Glutamatergic neuron (in vitro differentiated cells): Measurements from ENCODE around the gene HOXA13. TPM values are rescaled to one million over a fixed set of nuclear protein-coding genes. Genes with fewer than 3 reads are reported as not detected.

ENCODE experiments used
- DNase-seq: peaks from one replicate; pipeline ENCODE4 v3.0.0; 2022
- H3K27ac Mint-ChIP-seq: one replicate; pipeline ENCODE4 v1.8.0; 2020; ENCODE audit warnings: mild to moderate bottlenecking, mixed read lengths, inconsistent platforms; ENCODE audit not compliant: unreplicated experiment
- H3K27me3 Mint-ChIP-seq: one replicate; pipeline ENCODE4 v1.8.0; 2020; ENCODE audit warnings: mild to moderate bottlenecking, moderate library complexity, mixed read lengths, inconsistent platforms; ENCODE audit not compliant: unreplicated experiment
- H3K36me3 Mint-ChIP-seq: one replicate; pipeline ENCODE4 v1.8.0; 2020; ENCODE audit warnings: mild to moderate bottlenecking, mixed read lengths, inconsistent platforms; ENCODE audit not compliant: unreplicated experiment
- H3K4me1 Mint-ChIP-seq: one replicate; pipeline ENCODE4 v1.8.0; 2020; ENCODE audit warnings: mild to moderate bottlenecking, low read depth, mixed read lengths, inconsistent platforms; ENCODE audit not compliant: unreplicated experiment
- H3K4me3 Mint-ChIP-seq: one replicate; pipeline ENCODE4 v1.8.0; 2020; ENCODE audit warnings: mild to moderate bottlenecking, mixed read lengths, inconsistent platforms; ENCODE audit not compliant: unreplicated experiment
- H3K9me3 Mint-ChIP-seq: one replicate; pipeline ENCODE4 v1.8.0; 2020; ENCODE audit warnings: mild to moderate bottlenecking, moderate library complexity, mixed read lengths, inconsistent platforms; ENCODE audit not compliant: unreplicated experiment
- CTCF ChIP-seq: fragments of 200-600 bp; sonication (generic); IDR thresholded peaks from one replicate; pipeline ENCODE4 v1.5.0; 2021; ENCODE audit not compliant: partially characterized antibody, unreplicated experiment
- total RNA-seq: library from RNA; stranded (reverse); fragmentation: NEBNext Ultra II Directional; extraction: Animal tissue kit (Norgen Biotek cat#: 25700); gene quantifications from one replicate; pipeline ENCODE4 v1.2.1, GENCODE V29; 2021; ENCODE audit not compliant: unreplicated experiment

HOXA13 gene
- total RNA-seq, 1 donor from 2014 or later = not detected

GRCh38 chr7:27202018-27202861, 2.3 kb upstream of the HOXA13 start:
- peaks cover 3% of the 10 kb centered on the region for H3K4me1 Mint-ChIP-seq
- no peak overlapping the region for H3K4me3 Mint-ChIP-seq
- no peak for DNase-seq
- H3K27me3 Mint-ChIP-seq = peaks cover 62% of the 10 kb centered on the region
- TF ChIP-seq CTCF = no peak
- H3K9me3 Mint-ChIP-seq = peaks cover 17% of the 10 kb centered on the region
- H3K27ac Mint-ChIP-seq = no peak overlapping the region
- no peaks in the 10 kb centered on the region for H3K36me3 Mint-ChIP-seq

GRCh38 chr7:27201580-27202017, 1.7 kb upstream of the HOXA13 start:
- Mint-ChIP-seq H3K27ac (no peak overlapping the region), H3K36me3 (no peaks in the 10 kb centered on the region), H3K4me3 (no peak overlapping the region), H3K9me3 (peaks cover 17% of the 10 kb centered on the region), H3K4me1 (peaks cover 3% of the 10 kb centered on the region), H3K27me3 (peaks cover 59% of the 10 kb centered on the region)
- DNase-seq = no peak
- no peak for TF ChIP-seq CTCF

GRCh38 chr7:27200761-27201579, 1.1 kb upstream of the HOXA13 start:
- no peak for DNase-seq
- no peak overlapping the region for H3K27ac Mint-ChIP-seq
- peaks cover 55% of the 10 kb centered on the region for H3K27me3 Mint-ChIP-seq

GRCh38 chr7:27198871-27199801, 755 bp downstream of the HOXA13 start:
- H3K4me1 Mint-ChIP-seq = no peaks in the 10 kb centered on the region
- H3K27ac Mint-ChIP-seq = no peak overlapping the region
- H3K27me3 Mint-ChIP-seq = peaks cover 50% of the 10 kb centered on the region
- H3K36me3 Mint-ChIP-seq = no peaks in the 10 kb centered on the region
- H3K9me3 Mint-ChIP-seq = peaks cover 20% of the 10 kb centered on the region
- peak overlapping the region; percentile 46 for H3K4me3 Mint-ChIP-seq
- no peak for TF ChIP-seq CTCF
- peak; percentile 46 for DNase-seq

More at GRCh38 chr7:27200761-27201579, 1.1 kb upstream of the HOXA13 start:
- H3K36me3 Mint-ChIP-seq = no peaks in the 10 kb centered on the region
- H3K4me1 Mint-ChIP-seq = peaks cover 3% of the 10 kb centered on the region
- TF ChIP-seq CTCF = no peak
- H3K9me3 Mint-ChIP-seq = peaks cover 17% of the 10 kb centered on the region
- peak overlapping the region; percentile 80 for H3K4me3 Mint-ChIP-seq
